Loucy (cell line): ENCODE results near the gene HOXB9.

Source experiments
- EZH2phosphoT487 ChIP-seq: fragments of 200-600 bp; IDR thresholded peaks from 2 replicates; pipeline ENCODE4 v1.6.1; 2018; ENCODE audit warnings: antibody characterized with exemption, mild to moderate bottlenecking, moderate library complexity, borderline replicate concordance
- TF ChIP-seq, protein P1 (sequence below): fragments of 200-600 bp; sonication (generic); conservative IDR thresholded peaks from 2 replicates; pipeline ENCODE4 v1.5.1; 2014; ENCODE audit warnings: mild to moderate bottlenecking, antibody characterized with exemption, low read length

DNA sequence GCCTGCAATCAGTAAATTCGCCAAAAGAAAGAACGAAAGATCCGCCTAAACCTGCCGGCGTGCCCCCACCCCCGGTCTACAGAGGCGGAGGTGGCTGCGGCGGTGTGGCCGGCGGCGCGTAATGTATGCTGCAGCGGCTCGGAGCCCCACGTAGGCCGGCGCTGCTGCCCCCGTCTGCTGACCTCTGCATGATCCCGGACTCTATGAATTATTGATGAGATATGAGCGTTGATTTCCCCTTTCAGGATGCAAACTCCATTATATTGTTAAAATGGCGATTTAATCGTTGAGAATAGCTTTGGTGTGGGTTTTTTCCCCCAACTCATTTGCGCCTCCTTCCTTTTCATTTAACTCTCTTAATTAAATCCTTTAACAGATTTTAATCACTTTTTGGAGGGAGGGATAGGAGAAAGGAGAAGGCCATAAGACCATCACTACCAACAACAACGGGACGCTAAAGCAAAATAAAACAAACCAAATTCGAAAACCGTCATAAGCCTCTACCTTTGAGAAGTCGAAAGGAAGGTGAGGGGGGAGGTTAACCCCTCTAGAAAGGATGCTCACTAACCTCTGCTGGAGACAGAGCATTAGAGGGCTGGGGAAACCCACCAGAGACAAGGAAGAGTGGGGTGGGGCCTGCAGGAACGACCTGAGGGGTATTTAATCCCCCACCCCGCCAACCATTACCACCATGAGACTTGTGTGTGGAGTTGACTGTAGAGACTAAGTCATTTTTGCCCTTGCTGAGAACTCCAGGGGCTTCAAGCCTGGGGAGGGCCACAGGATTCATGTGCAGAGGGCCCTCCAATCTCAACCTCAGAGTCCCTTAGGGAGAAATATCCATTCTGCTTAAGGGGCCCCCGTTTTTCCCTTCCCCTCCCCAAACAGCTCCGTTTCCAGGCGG lies 39.6 kb downstream of the HOXB9 start:
- TF ChIP-seq, protein P1, sequence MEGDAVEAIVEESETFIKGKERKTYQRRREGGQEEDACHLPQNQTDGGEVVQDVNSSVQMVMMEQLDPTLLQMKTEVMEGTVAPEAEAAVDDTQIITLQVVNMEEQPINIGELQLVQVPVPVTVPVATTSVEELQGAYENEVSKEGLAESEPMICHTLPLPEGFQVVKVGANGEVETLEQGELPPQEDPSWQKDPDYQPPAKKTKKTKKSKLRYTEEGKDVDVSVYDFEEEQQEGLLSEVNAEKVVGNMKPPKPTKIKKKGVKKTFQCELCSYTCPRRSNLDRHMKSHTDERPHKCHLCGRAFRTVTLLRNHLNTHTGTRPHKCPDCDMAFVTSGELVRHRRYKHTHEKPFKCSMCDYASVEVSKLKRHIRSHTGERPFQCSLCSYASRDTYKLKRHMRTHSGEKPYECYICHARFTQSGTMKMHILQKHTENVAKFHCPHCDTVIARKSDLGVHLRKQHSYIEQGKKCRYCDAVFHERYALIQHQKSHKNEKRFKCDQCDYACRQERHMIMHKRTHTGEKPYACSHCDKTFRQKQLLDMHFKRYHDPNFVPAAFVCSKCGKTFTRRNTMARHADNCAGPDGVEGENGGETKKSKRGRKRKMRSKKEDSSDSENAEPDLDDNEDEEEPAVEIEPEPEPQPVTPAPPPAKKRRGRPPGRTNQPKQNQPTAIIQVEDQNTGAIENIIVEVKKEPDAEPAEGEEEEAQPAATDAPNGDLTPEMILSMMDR = no peak; the same call in 1 of the 2 replicates
- no peak for TF ChIP-seq EZH2phosphoT487
